NK-92 (cell line): ENCODE data around the gene EDA.

Experiments
- DNase-seq: peaks from one replicate; lab custom pipeline; 2025; ENCODE audit not compliant: unreplicated experiment; lab: John Stamatoyannopoulos, UW

Gene EDA

DNA sequence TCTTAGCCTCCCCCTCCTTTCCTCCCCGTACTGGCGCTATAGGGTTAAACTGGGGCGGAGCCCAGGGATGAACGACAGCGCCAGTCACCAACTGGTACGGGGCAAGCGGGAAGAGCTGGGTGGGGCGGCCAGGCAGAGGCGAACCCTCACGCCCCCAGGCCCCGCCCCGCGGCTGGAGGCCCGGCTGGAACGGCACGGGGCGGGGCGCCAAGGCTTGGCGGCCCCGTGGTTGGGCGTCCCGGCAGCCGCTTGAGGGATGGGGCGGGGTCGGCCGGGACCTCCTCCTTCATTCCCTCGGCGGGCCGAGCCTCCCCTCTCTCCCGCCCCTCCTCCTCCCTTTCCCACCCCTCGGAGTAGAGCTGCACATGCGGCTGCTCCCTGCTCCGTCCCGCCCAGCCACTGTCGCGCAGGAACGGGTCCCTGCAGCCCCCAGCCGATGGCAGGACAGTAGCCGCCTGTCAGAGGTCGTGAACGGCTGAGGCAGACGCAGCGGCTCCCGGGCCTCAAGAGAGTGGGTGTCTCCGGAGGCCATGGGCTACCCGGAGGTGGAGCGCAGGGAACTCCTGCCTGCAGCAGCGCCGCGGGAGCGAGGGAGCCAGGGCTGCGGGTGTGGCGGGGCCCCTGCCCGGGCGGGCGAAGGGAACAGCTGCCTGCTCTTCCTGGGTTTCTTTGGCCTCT lies at the start of gene EDA:
Gene EDA, plus strand, starts transcription at position 335 of the 678 bp plus-strand sequence.
- no peak for DNase-seq

DNA sequence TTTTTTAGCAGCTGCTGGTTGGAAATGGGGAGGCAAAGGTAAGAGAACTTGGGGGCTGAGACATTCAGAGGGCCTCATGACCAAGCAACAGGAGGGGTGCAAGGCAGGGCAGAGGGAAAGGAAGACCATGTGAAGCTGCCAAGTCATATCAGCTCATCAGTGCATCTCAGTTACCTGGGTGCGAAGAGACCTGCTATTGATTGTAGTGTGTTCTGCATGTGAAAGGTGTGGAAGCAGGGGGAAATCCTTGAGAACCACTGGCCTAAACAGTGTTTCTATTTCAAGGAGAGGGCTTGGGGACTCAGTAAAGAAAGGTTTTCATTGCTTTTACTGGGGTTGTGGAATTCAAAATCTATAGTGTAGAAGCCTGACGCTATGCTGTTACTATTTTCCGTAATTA lies 47.1 kb upstream of the EDA start:
- no peak for DNase-seq

- DNase-seq = no peak
Measured at GRCh38 chrX:69597399-69597798, 18.5 kb upstream of the EDA start.

DNA sequence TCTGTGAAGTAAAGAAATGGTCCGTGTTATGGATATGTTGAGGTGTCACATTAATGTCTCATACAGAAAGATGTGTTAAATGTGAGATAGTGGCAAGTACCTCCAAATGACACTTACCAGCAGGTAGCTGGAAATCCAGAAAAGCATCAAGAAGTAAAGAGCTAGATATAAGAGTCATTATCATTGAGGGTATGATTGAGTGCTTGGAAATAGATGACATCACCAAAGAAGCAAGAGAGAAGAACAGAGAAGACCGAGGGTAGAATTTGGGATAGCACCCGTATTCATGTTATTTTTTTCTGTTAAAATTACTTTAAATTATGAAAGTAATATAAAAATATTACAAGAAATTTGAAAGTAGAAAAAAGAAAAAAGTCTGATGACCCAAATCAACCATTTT lies 15.7 kb upstream of the EDA start:
- no peak for DNase-seq

DNA sequence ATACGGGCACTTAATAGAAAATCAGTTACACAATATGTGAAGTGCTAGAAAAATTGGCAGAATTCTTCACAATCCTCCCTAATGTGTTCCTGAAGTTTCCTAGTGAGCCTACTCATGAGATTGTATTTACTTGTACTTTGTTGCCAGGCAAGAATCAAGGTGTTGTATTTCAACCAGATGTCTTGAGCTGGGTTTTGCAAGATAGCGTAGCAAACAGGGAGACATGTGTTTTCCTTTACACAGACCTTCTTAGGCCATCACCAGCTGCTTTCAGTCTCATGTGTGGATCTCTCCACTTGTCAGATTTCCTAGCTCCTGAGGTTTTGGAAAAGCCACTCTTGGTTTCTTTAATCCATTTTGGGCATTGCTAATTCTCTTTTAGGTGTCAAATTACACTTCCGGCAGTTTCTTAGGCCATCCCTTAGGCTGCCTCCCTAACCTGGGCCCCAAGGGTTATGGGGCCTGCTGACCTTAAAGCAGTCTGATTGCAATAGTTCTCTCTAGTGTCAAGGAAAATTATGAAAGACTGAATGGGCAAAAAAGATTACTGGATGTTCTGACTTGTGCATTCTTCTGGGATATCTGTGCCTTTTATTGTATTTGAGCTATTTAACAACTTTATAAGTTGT lies 12.2 kb upstream of the EDA start:
- DNase-seq = no peak

DNA sequence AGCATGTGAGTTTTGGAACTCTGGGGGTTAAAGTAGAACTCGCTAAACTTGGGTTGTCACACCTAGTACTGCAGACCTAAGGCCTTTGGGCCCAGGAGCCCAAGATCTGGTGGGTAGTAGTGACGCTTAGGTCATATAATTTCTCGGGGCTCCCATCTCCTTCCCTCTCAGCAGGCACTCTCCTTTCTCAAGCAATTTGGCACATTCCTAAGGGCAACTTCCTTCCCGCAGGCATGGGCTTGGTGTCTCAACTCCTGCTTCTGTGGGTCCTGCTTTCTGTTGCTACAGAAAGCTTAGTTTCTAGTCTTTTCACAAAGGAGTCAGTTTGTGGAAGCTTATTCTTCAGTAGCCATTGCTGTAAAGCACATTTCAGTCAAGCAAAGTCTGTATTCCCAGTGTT lies 10.4 kb upstream of the EDA start:
- no peak for DNase-seq

DNA sequence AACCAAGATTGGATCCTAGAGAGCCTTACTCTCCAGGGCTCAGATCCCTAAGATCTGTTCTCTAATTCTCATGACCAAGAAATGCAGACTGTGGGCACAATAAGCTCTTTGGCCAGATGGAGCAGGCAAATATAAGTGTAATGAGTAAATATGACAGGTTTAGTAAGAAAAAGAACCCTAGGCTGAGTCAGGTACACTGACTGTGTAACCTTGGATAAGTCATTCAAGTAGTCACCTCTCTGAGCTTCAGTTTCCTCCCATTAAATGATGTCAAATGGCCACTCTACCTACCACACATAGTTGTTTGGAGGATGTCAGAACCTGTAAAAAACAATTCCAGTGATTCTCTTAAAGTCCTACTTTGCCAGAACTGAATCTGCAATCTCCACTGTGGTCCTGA lies 8.3 kb upstream of the EDA start:
- no peak for DNase-seq

- no peak for DNase-seq
Measured at GRCh38 chrX:69613946-69614345, 2.0 kb upstream of the EDA start.

DNA sequence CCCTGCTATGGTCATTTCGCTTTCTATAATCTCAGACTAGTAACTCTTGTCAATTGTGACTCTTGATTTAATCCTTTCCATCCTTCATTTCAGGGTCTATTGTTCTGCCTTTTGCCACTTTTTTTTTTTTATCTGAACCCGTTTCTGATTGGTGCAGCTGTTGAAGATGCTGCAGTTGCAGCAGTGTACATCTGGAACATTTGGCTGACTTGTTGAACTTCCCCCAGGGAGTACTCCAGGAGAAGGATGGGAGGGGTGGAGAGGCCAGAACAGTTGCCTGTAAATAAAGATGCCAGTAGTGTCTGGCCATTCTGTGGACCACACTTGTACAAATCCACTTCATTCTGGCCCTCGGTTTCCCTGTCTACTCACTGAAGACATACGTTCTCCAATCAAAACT lies 1.0 kb upstream of the EDA start:
- no peak for DNase-seq

DNA sequence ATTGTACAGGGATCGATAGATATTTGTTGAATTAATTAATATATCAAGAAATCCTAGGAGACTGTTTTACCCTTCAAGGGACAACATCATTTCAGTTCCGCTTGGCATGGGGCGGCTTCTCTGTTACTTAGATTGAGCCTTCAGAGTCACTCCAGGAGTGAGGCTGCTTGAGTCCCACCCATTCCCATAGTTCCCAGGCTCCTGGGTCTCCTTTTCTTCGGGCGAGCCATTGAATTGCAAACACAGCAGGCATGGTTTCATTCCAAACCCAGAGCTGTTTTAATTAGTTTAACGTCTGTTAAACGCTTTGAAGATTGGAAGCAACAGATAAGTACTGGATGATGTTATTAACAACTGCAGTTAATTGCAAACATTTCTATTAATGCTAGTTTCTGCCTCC lies 571 bp upstream of the EDA start:
- no peak for DNase-seq

GRCh38 chrX:69616457-69617203 lies 717 bp downstream of the EDA start:
- DNase-seq = no peak

DNA sequence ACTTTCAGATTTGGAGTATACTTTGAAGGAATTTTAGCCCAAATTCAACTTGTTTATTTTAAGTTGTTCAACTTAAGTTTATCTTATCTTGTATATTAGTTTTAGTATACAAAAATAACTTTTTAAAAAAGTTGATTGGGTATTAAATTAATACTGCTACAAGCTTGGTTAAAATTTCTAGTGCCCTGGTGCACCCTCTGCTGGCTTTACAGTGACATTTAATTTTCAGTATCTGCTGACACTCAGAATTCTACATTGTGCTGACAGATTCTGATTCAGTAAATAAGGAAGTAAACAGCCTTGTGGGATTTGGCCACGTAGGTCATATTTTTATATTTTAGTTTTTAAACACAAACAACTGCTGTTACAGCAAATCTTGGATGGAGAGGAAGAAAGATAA lies 2.9 kb downstream of the EDA start:
- DNase-seq = no peak

- DNase-seq = no peak
Measured at GRCh38 chrX:69626129-69626528, 10.2 kb downstream of the EDA start.

DNA sequence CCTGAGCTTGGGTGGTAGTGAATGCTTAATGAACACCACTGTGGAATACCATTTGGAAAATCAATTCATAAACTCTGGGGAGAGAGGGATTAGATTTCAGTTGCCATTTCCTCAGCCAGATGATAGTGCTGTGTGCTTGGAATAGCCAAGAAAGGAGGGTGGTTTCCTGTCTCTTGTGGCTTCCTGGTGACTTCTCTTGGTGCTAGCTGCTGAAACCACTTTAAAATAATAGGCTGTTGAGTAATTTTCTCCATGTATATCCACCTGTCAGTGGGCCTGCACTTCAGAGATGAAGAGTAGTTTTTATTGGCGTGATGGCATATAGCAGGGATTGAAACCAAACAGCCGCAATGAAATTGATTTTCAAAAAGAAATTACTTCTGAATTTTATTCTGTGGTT lies 11.8 kb downstream of the EDA start:
- no peak for DNase-seq

DNA sequence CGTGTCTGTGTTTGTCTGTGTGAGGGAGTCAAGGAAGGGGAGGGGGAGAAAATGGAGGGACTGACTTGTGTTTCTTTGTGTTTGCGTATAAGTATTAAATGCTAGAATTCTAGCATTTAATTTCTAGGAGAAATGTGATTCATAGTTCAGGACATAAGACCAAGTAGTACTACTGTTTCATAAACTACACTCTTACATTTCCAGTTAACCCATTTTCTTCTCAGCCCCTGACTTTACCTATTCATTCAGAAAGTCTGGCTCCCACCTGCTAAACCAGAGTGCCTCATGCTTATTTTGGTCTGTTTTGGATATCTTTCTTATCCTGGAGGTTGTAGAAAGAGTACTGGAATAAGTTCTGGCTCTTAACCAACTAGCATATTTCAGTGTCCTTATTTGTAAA lies 14.2 kb downstream of the EDA start:
- no peak for DNase-seq

GRCh38 chrX:69664693-69665092 lies 48.8 kb downstream of the EDA start:
- no peak for DNase-seq

GRCh38 chrX:69670001-69670555 lies 54.2 kb downstream of the EDA start:
- no peak for DNase-seq

GRCh38 chrX:69674891-69675290 lies 59.0 kb downstream of the EDA start:
- no peak for DNase-seq

DNA sequence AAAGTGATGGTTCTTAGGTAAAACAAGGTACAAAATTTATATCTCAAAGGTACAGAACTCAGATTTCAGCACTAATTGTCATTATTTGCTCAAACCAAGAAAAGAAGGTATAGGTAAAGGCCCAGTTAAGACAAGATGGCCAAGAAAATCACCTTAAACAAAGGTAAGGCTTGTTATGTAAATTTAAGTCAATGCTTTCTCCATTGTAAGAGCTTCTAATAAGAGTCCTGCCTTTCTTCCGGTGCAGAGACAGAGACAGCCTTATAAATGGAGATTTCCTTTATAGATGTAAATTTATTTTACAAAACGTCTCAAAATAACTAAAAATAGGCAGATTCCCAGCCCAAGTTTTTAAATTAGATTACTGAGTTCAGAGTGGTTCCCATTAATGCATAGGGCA lies 89.9 kb downstream of the EDA start:
- DNase-seq = no peak

GRCh38 chrX:69718102-69718501 lies 102.2 kb downstream of the EDA start:
- DNase-seq = no peak

- no peak for DNase-seq
Measured at GRCh38 chrX:69724307-69724706, 108.4 kb downstream of the EDA start.

GRCh38 chrX:69740317-69740716 lies 124.4 kb downstream of the EDA start:
- no peak for DNase-seq
